GM12801 (cell line): ENCODE results near the gene SMARCAL1.

Source experiments
- TF ChIP-seq, protein P1 (sequence below): IDR thresholded peaks from one replicate; pipeline ENCODE4 v1.5.1; 2011; ENCODE audit warnings: control low read depth; ENCODE audit not compliant: insufficient read length; ENCODE audit errors: extremely low read depth

SMARCAL1 gene

DNA sequence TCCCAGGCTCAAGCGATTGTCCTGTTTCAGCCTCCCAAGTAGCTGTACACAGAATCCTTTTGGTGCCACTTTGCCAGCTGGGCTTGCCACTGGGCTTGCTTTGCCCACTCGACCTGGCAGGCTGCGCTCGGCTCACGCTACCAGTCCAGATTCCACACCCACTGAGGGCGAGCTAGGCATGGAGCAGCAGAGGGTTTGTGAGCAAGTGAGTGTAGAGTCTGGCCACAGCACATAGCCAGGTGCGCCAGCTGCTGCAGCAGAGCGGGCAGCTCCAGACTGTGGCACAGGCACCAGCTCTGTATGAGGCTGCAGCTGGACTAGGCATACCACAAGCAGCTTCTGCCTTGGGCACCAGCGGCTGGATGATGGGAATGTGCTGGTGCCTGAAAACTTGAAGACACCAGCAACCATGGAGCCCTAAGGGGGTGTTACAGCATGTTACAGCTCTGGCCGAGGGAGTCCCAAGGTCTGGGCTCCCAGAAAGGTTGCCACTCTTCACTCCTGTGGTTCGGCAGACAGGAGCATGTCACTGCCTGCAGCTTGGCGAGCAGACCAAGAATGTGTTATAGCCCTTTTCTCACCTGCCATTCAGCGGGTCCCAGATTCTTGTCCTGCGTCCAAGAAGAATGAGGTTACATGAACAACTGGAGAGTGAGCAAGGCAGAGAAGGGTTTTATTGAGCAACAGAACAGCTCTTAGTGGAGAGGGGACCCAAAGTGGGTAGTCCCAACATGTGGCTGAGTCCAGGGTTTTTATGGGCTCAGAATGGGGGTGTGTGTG is 12.9 kb downstream of the SMARCAL1 start:
- TF ChIP-seq, protein P1, sequence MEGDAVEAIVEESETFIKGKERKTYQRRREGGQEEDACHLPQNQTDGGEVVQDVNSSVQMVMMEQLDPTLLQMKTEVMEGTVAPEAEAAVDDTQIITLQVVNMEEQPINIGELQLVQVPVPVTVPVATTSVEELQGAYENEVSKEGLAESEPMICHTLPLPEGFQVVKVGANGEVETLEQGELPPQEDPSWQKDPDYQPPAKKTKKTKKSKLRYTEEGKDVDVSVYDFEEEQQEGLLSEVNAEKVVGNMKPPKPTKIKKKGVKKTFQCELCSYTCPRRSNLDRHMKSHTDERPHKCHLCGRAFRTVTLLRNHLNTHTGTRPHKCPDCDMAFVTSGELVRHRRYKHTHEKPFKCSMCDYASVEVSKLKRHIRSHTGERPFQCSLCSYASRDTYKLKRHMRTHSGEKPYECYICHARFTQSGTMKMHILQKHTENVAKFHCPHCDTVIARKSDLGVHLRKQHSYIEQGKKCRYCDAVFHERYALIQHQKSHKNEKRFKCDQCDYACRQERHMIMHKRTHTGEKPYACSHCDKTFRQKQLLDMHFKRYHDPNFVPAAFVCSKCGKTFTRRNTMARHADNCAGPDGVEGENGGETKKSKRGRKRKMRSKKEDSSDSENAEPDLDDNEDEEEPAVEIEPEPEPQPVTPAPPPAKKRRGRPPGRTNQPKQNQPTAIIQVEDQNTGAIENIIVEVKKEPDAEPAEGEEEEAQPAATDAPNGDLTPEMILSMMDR = no peak

DNA sequence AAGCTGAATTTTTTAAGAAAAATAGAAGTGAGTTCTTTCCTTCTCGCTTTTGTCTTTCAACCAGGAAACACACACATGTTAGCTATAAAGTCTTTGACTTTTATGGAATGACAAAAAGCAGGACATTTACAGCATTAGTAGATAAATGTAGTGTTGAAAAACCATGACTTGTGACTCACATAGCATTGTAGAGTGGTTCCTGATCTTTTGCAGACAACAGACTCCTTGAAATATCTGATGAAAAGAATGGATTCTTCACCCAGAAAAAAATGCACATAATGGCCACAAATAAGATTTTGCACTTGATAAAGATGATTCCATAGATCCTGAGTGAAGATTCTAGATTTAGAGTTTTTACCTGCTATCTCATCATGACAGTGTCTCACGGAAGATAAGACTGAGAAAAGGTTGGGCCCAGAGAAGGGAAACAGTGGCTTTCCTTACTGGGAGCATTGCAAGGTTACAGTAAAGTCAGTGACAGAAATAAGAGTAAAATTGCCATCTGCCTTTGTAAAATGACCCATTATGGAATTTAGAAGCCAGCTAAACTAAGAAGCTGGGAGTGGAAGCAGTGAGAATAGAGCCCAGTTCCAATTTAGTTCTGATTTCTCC is 14.0 kb downstream of the SMARCAL1 start:
- TF ChIP-seq, protein P1 = no peak

DNA sequence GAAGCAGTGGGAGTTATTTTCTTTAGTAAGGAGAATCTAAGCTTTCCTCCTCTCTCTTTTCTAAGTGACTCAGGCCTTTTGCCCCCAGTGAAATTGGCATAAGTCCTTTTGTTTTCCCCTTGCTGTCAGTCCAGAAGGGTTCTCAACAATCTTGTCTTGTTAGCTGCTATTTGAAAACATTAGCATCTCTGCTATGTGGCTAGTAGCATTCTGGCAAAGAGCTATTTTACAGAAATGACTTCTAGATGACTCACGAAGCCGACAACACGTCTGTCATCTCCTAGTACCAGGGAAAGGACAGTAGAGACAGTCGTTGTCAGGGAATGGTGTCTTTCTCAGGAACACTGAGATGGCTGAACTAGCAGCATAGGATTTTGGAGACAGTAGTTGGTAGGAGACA is 14.7 kb downstream of the SMARCAL1 start:
- TF ChIP-seq, protein P1 = no peak

- TF ChIP-seq, protein P1 = no peak
Observed at GRCh38 chr2:216428618-216429350, 16.5 kb downstream of the SMARCAL1 start.

- TF ChIP-seq, protein P1 = no peak
Observed at GRCh38 chr2:216429428-216429827, 17.1 kb downstream of the SMARCAL1 start.

GRCh38 chr2:216430811-216431530 is 18.7 kb downstream of the SMARCAL1 start:
- TF ChIP-seq, protein P1 = no peak

GRCh38 chr2:216431531-216431856 is 19.2 kb downstream of the SMARCAL1 start:
- TF ChIP-seq, protein P1 = no peak
